GM13976 (cell line): ENCODE measurements around the gene POMC.

Experiments used
- DNase-seq: peaks from one replicate; pipeline ENCODE4 v3.0.0; 2012; ENCODE audit warnings: low spot score
- in situ Hi-C: fragments of 300-500 bp; cut with MboI; formaldehyde crosslinking; loops from one replicate; pipeline ENCODE4 v1.12.0; 2022; ENCODE audit warnings: low sequenced_read_pairs, mixed read lengths, inconsistent platforms; ENCODE audit not compliant: unreplicated experiment
- TF ChIP-seq, protein P1 (sequence below): IDR thresholded peaks from 2 replicates; pipeline ENCODE4 v1.5.1; 2012; ENCODE audit warnings: borderline replicate concordance, mild to moderate bottlenecking; ENCODE audit not compliant: insufficient read depth; ENCODE audit errors: extremely low read depth, missing control alignments, control extremely low read depth

POMC gene

DNA sequence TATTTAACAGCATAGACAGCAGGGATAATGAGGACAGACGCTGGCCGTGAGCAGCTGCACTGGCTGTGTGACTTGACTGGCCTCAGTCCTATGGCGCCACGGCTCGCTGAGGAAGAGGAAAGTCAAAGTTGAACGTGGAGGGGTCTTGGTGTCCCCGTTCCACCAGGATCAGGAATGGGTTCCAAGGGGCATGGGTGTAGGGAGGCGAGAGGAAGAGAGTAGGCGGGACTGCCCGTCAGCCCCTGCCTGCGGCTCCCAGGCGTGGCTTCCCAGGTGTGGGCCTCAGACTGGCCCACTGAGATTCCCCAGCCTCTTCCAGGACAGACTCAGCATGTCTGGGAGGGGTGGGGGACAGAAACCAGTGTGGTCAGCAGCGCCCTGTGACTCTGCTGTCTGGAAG is 51.4 kb downstream of the POMC start:
- TF ChIP-seq, protein P1, sequence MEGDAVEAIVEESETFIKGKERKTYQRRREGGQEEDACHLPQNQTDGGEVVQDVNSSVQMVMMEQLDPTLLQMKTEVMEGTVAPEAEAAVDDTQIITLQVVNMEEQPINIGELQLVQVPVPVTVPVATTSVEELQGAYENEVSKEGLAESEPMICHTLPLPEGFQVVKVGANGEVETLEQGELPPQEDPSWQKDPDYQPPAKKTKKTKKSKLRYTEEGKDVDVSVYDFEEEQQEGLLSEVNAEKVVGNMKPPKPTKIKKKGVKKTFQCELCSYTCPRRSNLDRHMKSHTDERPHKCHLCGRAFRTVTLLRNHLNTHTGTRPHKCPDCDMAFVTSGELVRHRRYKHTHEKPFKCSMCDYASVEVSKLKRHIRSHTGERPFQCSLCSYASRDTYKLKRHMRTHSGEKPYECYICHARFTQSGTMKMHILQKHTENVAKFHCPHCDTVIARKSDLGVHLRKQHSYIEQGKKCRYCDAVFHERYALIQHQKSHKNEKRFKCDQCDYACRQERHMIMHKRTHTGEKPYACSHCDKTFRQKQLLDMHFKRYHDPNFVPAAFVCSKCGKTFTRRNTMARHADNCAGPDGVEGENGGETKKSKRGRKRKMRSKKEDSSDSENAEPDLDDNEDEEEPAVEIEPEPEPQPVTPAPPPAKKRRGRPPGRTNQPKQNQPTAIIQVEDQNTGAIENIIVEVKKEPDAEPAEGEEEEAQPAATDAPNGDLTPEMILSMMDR = no peak
- DNase-seq = no peak
- in situ Hi-C loops = loop anchor here (5.0 kb wide), 1 partner anchor 35 kb away; no protein-coding TSS in a partner anchor

DNA sequence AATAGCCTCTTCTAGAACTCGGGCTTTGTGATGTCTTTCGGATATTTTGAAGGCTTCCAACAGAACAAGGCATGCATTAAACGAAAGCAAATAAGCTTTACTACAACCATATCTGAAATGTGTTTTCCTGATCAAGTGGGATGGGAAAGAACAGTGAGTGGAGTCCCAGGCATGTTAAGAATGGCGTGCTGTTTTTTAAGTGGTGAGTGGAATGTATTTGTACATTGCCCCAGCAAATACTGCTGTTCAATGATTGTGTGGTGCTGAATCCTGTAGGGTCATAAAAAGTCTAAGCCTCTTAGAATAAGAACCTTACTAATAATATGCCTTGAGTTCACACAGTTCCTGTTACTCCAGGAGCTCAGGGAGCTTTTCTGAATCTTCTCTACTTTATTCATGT is 52.5 kb downstream of the POMC start:
- TF ChIP-seq, protein P1 = no peak
- DNase-seq = no peak
- in situ Hi-C loops = loop anchor here (5.0 kb wide), 1 partner anchor 34 kb away; no protein-coding TSS in a partner anchor

DNA sequence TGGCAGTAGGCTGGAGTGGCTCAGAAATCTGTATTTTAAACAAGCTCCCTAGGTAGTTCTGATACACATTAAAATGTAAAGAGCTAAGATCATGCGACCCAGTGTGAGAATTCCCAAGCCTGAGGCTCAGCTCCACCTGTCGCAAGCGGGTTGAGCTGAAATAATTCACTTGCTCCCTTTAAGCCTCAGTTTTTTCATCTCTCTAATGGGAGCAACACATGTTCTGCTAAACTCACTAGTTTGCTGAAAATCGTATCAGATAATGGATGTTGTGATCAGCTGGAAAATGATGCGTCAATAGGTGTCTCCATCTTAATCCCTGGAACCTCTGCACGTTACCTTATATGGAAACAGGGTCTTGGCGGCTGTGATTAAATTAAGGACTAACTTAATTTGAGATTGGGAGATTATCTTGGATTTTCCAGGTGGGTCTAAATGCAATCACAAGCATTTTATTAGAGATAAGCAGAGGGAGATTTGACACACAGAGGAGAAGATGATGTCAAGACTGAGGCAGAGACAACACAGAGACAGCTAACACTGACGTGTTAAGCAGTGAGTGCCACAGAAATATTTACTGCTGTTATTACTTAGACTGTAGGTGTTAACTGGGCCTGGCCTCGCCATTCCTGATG is 53.0 kb downstream of the POMC start:
- no peak for DNase-seq
- TF ChIP-seq, protein P1 = no peak
- in situ Hi-C loops = loop anchor here (5.0 kb wide), 1 partner anchor 33 kb away; no protein-coding TSS in a partner anchor

DNA sequence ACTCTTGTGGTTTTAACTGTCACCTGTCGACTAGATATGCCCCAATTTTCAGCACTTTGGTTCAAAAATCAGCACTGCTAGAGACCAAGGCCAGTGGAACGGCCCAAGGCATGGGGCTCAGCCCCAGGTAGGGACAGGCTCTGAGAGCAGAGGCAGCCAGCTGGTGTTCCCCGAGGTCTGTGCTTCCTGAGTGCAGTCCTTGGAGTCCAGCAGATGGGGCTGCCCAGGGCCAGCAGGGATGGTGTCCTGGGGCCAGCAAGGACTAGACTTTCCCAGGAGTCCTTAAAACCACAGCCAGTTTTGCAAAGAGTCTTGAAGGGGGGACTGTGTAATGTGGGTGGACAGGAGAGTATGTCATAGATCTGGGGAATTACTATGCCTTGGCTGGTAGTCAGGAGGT is 56.3 kb downstream of the POMC start:
- TF ChIP-seq, protein P1 = no peak
- no peak for DNase-seq

More for the DNA sequence above, 56.3 kb downstream of the POMC start:
- in situ Hi-C loops = no loop called here
